T-helper 1 cell (primary cell): ENCODE data around the gene HOXB1.

Source experiments
- DNase-seq, 5 donors: peaks; one replicate each; pipeline ENCODE4 v3.0.0-alpha.2; 2012 to 2020

The HOXB1 gene

DNA sequence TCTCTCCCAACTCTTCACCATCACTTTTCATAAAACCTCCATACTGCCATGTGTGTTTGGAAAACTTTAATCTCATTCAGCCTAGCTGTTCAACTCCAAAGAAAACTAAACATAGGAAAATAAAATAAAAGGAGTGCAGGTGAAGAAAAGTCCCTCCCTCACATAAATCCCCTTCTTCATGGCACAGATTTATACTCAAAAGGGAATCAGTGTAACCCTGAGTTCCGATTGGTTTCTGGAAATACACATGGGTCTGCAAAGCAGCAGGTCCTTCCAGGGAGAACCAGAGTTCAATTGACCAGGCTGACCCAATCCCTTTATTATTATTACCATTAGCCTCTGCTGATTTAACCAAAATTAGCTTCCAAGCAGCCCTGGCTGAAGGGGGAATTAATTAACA lies 23.0 kb upstream of the HOXB1 start:
- DNase-seq = no peak

DNA sequence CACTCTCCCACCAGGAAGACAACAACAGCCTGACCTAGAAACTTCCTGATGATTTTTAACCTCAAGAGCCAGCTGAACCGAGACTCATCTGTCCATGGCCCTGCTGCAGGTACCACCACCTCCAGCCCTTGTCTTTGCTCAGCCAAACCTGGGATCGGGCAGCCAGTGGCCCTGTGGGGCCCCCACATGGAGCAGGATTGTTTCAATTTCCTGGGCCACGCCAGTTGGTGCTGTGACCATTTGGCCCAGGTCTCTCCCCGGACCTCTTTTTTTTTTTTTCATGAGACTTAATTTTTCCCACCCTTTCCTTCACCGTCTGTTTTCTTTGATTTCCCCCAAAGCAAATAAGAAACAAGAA lies 22.4 kb upstream of the HOXB1 start:
- DNase-seq = no peak

DNA sequence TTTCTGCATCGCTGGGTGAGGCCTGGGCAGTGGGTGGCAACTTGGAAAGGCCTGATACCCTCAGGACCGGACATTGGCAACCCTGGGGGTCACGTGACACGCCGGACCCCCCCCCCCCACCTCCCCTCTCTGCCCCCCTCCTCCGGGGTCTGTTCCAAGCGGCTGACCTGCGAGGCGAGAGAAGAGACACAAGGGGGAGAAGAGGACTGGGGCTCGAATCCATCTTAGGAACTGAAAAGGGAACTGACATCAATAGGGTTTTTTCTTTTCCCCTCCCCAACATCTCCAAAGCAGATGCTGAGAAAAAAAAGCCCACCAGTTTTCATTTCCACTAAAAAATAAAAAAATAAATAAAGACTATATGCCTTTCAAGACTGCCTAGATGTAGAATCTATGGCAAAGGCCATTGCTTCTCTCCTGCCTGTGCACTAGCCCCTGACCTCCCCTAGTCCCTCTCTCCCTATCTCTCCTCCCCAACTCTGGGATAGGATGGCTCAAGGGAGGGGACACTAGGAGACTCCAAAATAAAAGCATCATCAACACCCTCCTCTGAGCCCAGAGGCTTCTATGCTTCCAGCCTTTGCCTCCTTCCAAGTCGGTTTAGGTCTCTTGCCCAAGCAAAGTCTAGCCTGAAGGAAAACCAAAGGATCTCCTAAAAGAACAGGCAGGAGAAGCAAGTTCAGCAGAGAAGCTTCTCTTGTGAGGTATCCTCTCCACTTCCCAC lies 21.8 kb upstream of the HOXB1 start:
- DNase-seq = no peak

DNA sequence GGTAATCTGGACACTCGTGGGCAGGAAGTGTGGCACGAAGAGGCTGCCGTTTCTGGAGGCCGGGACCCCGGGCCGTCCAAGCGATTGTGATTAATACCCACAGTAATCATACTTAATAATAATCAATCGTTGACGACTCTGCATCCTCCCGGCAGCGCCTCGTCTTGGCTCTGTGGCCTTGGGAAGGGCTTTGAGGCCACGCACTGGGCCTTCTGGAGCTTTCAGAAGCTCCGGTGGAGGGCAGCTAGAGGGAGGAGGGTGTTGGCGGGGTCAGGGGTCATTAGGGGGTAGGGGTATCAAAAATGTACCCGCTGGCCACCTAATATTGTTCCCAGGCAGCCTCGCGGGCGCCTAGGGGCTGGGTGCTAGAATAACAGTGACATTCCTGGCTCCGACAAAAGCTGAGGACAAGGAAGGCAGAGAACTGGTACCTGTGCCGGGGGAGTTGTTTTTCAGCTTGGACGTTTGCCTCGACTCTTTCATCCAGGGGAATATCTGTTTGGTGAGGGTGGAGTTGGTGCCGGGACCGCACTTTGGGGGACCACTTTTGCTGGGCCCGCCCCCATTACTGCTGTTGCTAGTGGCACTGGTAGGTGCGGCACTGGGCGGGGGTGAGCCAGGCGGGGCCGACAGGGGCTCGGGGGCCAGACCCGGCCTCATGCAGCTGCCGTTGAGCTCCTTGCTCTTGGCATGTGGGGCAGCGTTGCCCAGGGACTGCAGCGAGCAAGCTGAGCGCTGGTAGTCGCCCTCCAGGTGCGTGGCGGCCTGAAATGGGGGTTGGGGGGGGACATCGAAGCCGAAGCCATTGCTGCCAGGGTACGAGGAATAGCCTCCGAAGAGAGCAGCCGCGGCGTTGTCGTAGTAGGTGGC lies 21.0 kb upstream of the HOXB1 start:
- no peak for DNase-seq

DNA sequence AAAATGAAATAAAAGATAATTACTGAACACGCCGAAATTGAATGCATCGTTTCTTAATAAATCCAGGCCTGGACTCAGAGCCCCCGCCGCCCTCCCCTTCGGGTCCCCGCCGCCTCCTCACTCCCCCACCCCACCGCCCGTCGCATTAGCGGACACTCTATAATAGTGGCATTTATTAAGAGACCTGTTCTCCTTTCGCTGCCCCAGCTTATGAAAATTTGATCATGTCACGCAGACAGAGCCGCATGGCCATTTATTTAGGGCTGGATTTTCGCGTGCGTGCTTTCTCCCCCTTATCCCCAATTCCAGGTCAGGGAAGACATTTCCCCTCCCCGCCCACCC lies 20.4 kb upstream of the HOXB1 start:
- DNase-seq = no peak

DNA sequence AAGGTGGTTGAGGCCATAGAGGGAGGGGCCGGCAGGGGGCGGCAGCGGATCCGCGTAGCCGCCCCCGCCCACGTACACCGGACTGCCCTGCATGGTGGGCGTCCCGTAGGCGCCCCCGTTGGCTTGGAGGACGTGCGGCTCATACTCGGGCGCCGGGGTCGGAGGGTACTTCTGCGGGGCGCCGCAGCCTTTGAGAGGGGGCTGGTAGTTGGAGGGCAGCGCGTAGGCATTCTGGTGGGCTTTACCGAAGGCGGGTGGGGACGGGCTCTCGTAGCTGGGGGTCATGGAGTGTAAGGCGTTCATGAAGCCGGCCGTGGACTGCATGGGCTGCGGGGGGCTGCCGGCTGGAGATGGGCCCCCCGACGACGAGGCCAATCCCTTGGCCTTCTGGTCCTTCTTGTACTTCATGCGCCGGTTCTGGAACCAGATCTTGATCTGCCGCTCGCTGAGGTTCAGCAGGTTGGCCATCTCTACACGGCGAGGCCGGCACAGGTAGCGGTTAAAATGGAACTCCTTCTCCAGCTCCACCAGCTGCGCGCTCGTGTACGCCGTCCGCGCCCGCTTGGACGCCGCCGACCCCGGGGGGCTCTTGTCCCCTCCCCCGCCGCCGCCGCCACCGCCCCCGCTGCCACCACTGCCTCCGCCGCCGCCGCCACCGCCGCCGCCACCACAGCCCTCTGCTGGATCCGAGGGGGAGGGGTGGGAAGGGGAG lies 19.8 kb upstream of the HOXB1 start:
- no peak for DNase-seq

DNA sequence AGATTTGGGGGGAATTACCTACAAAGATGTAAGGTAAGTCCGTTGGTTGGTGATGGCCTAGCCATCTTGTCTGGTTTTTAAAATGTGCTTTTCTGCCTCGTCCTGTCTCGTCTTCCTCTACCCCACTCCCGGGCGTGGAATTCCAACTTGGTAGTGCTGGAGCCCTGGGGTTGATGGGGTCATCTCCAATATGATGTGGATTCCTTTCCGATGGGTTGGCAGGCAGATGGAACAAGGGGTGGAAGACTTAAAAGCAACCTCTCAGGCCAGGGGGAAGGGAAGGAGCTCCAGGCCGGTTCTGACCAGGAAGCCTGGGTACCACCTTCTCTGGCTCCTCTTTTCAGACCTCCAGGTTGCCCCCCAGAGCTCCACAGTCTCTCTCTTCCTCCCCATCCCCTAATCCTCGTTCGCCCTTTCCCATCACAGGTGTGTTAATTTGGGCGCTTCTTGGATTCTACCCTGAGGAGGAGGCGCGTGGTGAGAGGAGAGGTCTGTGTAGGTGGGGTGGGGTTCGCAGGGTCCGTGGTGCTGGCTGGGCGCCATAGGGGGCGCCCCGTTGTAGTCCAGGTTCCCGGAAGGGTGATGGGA lies 19.2 kb upstream of the HOXB1 start:
- DNase-seq = no peak

DNA sequence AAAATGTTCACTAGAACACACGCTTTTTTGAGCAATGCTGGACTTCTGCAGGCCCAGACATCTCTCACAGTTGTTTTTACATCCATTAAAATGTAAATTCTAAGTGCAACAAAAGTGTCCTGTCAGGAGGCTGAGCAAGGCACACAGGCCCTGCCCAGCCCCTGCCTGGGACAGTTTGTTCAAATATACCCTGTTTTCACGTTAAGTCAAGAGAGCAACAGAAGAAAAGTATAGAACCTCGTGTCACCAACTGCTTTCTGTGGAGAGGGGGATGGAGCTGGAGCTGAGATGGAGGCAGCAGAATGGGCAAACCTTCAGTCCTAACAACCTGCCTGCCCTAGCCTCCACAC lies 18.4 kb upstream of the HOXB1 start:
- no peak for DNase-seq

DNA sequence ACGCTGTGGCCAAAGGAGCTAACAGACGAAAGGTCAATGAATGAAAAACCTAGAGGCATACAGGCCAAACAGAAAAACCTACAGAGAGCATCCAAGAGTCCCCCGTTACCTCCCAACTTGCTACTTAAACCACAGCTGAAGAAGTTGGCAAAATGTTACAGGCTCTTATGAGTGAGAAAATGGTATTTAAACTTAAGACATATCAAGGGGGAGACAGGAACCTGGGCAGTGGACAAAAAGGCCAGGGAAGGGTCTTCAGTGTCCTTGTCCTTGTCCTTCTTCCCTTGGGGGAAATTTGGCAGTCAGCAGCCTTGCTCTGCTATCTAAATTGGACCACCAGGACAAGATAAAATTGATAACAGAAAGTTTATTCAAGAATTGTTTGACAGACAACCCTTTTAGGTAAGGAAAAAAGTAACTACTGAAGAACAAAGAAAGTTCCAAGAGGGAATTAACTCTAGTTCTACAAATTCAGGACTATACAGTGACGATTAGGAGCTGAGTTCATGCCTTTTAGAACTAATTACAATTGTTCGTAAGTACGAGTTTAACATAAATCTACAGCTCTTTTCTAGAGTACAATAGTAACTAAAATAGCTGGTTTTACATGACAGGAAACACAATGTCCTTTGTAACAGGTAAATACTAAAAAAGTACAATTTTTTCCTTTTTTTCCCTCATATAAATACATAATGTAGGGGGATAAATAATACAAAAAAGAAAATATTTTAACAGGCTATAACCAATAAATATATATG lies 17.9 kb upstream of the HOXB1 start:
- DNase-seq = no peak

DNA sequence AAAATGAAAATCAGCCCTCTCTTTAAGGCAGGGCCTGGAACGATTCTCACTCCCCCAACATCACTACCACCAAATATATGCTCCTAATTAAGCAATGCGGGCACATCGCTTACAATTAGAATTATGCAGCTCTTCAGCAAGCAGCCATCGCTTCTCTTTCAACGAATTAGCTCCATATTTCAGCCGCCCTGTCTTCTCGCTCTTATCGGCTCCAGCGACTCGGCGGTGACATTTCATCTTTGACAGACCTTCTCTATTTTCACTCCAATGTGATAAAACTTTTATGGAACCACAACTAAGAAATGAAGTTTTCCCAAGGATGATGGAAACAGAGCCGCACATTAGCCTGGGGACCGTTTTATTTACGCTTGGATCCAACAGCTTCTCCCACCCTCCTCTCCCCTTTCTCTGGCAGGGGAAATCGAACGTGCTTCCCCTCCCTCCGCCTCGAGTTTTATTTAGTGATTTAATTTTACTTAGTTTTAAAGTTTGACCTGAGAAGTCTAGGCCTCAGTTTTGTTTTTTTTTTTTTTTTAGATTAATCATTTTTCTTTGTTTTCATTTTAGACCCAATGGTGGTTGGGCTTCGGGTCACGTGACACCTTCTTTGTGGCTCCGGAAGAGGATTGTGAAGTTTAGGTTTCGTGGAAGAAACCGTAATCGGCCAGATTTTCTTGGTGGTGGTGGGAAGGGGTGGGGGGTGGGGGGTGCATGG lies 17.2 kb upstream of the HOXB1 start:
- DNase-seq = peak in 3 of 5 donors; percentile 33 to 43 (median 39)

DNA sequence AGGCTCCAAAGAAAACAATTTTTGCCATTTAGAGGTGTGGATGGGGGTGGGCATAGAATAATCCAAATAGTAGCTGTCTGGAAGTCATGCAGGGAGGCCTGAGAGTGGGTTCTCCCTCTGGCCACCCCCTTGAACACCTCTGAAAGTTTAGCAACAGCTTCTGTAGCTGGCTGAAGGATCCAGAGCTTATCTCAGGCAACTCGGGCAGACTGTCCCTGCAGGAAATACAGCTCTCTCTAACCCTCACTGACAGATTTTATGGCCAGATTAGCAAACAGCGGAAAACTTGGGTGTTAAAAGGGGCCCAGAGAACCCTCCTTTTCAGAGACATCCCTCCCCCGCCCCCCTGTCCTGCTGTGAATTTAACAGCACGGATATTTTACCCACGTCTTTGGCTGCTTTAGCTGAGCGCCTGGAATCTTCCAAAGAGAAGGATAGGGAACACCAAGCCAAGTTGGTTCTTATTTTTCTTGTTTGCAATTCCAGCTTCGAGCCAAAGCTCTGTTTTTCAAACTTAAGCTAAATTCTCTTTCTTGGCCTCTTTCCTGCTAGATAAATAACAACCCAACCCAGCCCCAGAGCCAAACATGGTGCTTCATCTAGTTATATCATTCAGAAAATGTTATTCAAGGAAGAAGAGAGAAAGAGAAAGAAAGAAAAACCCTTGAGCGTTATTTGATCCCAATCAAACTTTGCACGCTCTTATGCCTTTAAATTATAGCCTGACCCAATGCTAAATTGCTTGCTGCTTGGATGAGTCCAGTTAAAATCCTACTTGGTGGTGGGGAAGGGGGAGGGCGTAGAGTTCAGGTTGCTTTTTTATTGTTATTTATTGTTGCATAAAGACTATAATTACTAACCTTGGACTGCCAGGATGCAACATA lies 16.4 kb upstream of the HOXB1 start:
- no peak for DNase-seq

DNA sequence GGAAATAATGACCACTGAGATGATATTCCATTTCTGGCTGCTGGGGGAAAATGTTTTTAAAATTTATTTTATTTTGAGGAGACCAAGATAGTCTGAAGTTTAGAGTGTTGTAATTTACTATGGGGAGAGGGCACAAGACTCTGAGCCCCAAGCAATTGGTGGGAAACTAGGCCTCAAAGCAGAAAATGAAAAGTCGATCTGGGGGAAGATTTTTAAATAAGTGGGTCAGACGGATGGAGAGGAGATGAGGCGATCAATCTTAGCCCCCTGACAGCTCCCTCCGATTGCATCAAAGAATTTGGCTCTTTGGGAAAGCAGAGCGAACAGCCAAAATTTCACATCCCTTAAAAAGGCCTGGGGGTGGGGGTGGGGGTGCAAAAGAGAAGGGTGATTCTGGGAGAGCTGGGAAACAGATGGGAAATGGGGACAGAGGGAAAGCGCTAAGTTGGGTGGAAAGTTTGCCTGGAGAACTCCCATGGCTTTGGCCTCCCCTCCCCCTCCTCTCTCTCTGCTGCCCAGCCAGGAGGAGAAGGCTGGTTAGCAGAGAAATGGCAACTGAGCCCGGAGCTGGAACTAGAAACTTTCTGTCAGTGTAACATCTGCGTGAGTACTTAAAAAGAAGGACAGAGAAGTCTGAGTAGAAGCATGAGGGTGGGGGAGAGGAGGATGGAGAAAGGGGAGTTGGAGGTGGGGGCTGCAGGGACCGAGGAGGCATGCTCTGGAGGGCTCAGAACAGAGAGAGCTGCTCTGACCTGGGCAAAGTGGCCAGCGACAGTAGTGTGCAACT lies 15.5 kb upstream of the HOXB1 start:
- no peak for DNase-seq

DNA sequence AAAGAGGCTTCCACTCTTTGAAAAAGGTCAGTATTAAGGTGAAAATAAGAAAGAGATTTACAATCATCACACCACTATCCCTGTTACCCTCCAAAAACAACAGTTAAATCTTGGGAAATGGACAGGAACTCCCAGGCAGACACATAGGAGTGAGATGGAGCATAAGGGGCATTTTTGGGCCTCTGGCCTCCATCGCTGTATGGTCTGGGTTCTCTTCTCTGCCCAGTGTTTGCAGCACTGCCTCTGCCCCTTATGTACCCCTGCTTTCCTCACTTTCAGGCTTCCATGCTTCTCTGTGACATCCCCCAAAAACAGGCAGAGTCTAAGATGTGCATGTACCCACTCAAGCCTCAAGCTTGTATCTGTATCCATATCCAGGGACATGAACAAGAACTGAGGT lies 14.7 kb upstream of the HOXB1 start:
- no peak for DNase-seq

DNA sequence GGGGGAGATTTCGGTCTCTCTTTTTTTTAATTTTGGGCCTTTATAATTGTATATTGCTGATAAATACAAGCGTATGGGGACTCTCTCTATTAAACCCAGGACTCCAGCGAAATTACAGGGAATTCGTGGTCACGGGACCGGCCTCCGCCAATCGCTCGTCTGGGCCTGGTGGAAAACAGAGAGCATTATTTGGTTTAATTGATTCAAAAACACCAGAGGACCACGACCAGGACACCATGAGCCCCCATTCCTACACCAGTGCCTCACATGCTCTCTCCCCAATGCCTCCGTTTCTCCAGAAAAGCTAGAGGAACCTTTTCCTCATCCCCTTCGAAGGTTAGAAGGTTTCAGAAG lies 14.2 kb upstream of the HOXB1 start, which contains the start of gene HOXB2:
HOXB2 (minus strand) TSS at position 88 of the 354 bp plus-strand sequence. CDS start 198 bp downstream, outside the sequence.
- DNase-seq = no peak

DNA sequence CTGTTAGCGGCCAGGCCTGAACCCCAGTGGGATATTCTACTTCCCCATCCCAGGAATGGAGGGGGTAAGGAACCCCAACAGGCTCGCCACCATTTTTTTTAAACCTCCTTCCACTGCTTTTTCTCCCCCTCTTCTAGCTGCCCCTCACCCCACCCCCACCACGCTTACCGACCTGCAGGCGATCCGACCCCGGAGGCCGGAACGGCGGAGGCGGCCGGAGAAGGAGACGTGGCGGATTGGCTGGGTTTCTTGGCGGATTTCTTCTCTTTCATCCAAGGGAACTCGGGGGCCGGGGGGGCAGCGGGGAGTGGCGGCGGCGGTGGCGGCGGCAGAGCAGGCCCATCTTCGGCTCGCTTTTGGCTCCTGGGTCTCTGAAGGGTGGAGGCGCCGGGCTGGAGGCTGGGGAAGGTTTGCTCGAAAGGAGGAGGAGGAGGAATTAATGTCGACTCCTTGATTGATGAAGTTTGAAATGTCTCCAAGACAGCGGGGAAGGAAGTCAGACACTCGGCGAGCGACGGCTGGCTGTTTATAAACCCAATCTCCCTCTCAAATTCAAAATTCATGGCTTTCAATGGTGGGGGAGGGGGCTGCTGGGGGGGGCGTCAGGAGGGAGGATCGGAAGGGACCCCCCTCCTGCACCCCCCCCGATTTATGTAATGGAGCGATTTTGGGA lies 13.7 kb upstream of the HOXB1 start:
- peak in 4 of 5 donors; percentile 18 to 39 (median 28) for DNase-seq

DNA sequence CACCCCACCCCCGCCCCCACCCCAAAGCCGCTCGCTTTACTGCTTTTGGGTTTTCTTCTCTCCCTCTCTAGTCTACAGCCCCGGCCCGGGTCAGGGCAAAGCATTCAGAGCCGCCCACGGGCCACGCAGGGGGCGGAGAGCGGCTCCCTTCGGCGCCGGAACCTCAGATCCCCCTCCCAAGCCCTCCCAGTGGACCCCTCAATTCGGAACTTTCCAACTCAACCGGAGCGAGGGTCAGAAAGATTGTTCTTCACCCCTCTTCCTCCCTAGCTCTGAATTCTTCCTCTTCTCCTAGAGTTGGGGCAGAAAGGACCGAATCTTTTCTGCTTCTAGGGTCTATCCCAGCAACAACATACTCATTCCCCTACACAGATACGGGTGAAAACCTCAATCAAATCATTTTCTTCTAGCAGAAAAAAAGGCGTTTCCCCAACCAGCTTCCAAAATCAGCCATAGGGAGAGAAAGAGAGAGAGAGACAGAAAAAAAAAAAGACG lies 13.1 kb upstream of the HOXB1 start:
- no peak for DNase-seq

DNA sequence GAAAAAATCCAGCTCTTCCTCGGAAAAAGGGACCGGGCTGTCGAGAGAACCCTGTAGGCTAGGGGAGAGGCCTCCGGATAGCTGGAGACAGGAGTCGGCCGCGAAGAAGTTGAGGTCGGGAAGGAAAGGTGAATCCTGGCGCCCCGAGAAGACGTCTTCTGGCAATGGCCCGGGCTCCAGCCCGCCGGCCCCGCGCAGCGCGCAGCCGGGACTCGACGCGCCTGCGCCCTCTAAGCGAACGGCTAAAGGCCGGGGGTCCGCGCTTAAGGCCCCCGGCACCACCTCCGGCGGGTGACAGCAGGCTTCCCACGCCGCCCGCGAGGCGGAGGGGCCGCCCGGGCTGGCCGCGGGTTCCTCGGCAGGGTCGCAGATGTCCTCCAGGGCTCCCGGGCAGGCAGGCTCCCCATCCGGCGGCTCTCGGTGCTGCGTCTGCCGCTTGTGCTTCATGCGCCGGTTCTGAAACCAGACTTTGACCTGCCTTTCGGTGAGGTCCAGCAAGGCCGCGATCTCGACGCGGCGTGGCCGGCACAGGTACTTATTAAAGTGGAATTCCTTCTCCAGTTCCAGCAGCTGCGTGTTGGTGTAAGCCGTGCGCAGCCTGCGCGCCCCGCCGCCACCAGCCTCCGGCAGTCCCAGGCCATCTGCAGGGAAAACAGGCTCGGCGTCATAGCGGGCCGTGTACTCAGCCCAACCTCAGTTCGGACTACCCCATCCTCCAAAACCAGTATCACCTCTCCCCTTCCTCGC lies 12.5 kb upstream of the HOXB1 start:
- peak; percentile 22 to 65 (median 43) for DNase-seq

DNA sequence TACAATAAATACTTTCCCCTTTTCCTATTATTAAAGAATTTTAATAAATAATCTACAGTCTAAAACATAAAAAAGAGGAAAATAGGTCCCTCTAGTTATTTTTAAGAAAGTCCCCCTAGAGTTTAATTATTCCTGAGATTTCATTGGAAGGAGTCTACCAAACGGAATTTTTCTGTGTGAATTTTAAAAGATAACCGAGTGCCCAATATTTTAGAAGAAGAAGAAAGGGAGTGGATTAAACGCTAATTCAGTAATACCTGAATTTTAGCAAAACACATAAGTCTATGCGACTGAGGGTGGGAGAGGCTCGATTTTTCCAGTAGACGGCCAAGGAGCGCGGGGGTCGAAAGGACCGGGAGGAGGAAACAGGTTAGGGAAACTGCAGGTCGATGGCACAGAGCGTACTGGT lies 11.9 kb upstream of the HOXB1 start:
- DNase-seq = no peak
